Astrocyte of the cerebellum (primary cell): ENCODE measurements around the gene IFT25.

ENCODE experiments used
- DNase-seq: peaks from one replicate; pipeline ENCODE4 v3.0.0-alpha.2; 2011; ENCODE audit warnings: low read depth
- H3K4me3 ChIP-seq: 2 replicates; pipeline ENCODE4 v1.5.1; 2011; ENCODE audit warnings: mild to moderate bottlenecking, low read depth, low read length, moderate library complexity
- CTCF ChIP-seq: IDR thresholded peaks from 2 replicates; pipeline ENCODE4 v1.5.1; 2012; ENCODE audit warnings: low read length, low read depth, moderate library complexity, mild to moderate bottlenecking; ENCODE audit errors: missing control alignments
- in situ Hi-C: cut with HindIII; loops from 2 replicates; pipeline ENCODE4 v1.10.0; 2017; ENCODE audit warnings: low sequenced_read_pairs

Gene IFT25

GRCh38 chr1:53929246-53929960 lies 16.1 kb downstream of the IFT25 start:
- no peak for TF ChIP-seq CTCF
- no peak overlapping the region for H3K4me3 ChIP-seq
- in situ Hi-C loops: no loop called here
- no peak for DNase-seq

DNA sequence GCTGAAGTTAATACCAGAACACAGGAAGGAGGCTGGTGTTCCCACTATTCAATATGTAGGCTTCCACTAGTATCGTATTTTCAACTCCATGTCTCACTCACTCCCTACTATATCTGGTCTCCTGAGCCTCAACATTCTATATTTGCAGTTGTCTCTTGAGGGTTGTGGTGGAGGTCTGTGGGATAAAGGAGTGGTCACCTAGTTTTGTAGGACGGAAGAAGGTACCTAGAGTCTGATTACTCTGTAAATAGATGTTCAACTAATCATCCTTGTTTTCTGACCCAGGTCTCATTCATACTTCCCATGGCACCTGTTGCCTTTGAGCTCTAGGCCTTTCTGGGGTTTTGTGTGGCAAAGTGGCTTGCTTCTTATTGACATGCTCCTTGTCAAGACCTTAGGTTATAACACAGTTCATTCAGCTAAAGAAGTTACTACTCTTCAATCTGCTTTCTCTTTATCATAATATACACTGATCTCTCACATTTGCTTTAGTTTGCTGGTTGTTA lies 18.1 kb downstream of the IFT25 start:
- in situ Hi-C loops: no loop called here
- DNase-seq: no peak
- H3K4me3 ChIP-seq: no peak overlapping the region
- no peak for TF ChIP-seq CTCF

GRCh38 chr1:53919675-53920066 lies 25.8 kb downstream of the IFT25 start:
- in situ Hi-C loops: no loop called here
- DNase-seq: no peak
- no peak overlapping the region for H3K4me3 ChIP-seq
- TF ChIP-seq CTCF: no peak

DNA sequence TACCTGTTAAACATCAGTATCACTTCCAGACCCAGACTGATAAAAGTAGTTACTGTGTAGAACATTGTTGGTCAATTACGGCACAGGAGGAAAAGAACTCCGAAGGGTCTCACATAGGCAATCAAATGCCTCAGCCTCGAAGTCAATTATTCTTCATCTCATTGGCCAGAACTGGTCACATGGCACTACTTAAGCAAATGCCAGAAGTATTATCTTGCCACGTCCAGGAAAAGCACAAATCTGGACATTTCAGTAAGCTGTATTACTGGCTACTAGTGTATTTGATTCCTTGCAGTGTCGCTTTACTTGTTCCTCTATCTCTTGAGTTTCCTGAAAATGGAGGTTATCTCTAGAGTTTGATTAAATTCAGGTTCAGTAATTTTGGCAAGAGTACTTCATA lies 27.2 kb downstream of the IFT25 start:
- in situ Hi-C loops: no loop called here
- no peak for DNase-seq
- no peak overlapping the region for H3K4me3 ChIP-seq
- no peak for TF ChIP-seq CTCF

- TF ChIP-seq CTCF: no peak
- no peak for DNase-seq
- no peak overlapping the region for H3K4me3 ChIP-seq
- in situ Hi-C loops: no loop called here
Measured at GRCh38 chr1:53913352-53914033, 32.0 kb downstream of the IFT25 start.

DNA sequence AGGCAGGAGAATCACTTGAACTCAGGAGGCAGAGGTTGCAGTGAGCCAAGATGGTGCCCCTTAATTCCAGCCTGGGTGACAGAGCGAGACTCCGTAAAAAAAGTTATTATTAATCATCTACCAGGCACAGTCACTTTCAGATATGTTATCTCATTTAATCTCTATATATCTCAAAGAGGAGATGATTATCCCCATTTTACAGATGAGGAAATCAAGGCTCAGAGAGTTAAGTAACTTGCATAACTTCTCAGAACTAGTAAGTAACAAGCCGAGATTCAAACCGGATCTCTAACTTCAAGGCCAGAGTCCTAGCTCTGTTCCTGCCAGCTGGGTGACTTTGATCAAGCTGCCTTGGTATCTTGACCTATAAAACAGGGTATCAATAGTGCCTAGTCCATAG lies 34.1 kb downstream of the IFT25 start:
- no peak overlapping the region for H3K4me3 ChIP-seq
- TF ChIP-seq CTCF: no peak
- in situ Hi-C loops: no loop called here
- DNase-seq: no peak
